Left ventricle myocardium inferior (tissue), 1 donor: ENCODE measurements around the gene SAA2. TPM values are rescaled to one million over a fixed set of nuclear protein-coding genes. Genes with fewer than 3 reads are reported as not detected.

Source experiments
- DNase-seq: peaks from one replicate; pipeline ENCODE4 v3.0.0-alpha.2; 2020
- H3K27ac ChIP-seq: fragments of 200-600 bp; replicated peaks from 2 replicates; pipeline ENCODE4 v1.8.0; 2021
- H3K27me3 ChIP-seq: fragments of 200-600 bp; 2 replicates; pipeline ENCODE4 v1.8.0; 2021; ENCODE audit warnings: low read depth
- H3K36me3 ChIP-seq: fragments of 200-600 bp; 2 replicates; pipeline ENCODE4 v1.8.0; 2021
- H3K4me1 ChIP-seq: fragments of 200-600 bp; 2 replicates; pipeline ENCODE4 v1.8.0; 2021
- H3K4me3 ChIP-seq: fragments of 200-600 bp; 2 replicates; pipeline ENCODE4 v1.8.0; 2021; ENCODE audit warnings: mild to moderate bottlenecking, moderate library complexity
- H3K9me3 ChIP-seq: fragments of 200-600 bp; replicated peaks from 2 replicates; pipeline ENCODE4 v1.8.0; 2021
- intact Hi-C: fragments of 100-400 bp; cut with micrococcal nuclease; formaldehyde crosslinking; loops from one replicate; pipeline ENCODE4 v1.11.0; 2022
- total RNA-seq: library from RNA; stranded (reverse); fragmentation: NEBNext Ultra II Directional; extraction: Animal tissue kit (Norgen Biotek cat#: 25700); gene quantifications from one replicate; pipeline ENCODE4 v1.2.1, GENCODE V29; 2021
- TF ChIP-seq, protein P1 (sequence below): fragments of 200-600 bp; IDR thresholded peaks from 2 replicates; pipeline ENCODE4 v1.8.0; 2021; ENCODE audit warnings: antibody characterized with exemption, mild to moderate bottlenecking, borderline replicate concordance
- donor health status: DM: no; HTN: yes; CAD: no; lungs with severe emphysema.

The SAA2 gene
- total RNA-seq, 1 donor from 2014 or later: 0.60 TPM

DNA sequence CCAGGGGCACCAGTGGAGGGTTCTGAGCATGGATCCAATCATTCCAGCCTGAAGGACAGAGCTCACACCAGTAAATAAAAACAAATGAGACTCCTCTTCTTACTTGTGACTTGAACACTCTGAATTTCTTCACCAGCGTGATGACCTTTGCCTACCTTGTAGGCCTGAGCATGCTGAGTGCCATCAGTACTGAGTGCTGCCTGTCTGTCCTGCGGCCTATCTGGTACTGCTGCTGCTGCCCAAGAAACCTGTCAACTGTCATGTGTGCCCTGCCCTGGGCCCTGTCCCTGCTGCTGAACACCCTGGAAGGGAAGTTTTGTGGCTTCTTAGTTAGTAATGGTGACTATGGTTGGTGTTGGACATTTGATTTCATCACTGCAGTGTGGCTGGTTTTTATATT, 51.9 kb downstream of the SAA2 start:
- intact Hi-C loops: no loop called here
- no peak overlapping the region for H3K27ac ChIP-seq
- H3K4me1 ChIP-seq: no peaks in the 10 kb centered on the region
- H3K36me3 ChIP-seq: no peaks in the 10 kb centered on the region
- no peaks in the 10 kb centered on the region for H3K9me3 ChIP-seq
- H3K27me3 ChIP-seq: peaks cover 37% of the 10 kb centered on the region
- H3K4me3 ChIP-seq: no peak overlapping the region
- TF ChIP-seq, protein P1, sequence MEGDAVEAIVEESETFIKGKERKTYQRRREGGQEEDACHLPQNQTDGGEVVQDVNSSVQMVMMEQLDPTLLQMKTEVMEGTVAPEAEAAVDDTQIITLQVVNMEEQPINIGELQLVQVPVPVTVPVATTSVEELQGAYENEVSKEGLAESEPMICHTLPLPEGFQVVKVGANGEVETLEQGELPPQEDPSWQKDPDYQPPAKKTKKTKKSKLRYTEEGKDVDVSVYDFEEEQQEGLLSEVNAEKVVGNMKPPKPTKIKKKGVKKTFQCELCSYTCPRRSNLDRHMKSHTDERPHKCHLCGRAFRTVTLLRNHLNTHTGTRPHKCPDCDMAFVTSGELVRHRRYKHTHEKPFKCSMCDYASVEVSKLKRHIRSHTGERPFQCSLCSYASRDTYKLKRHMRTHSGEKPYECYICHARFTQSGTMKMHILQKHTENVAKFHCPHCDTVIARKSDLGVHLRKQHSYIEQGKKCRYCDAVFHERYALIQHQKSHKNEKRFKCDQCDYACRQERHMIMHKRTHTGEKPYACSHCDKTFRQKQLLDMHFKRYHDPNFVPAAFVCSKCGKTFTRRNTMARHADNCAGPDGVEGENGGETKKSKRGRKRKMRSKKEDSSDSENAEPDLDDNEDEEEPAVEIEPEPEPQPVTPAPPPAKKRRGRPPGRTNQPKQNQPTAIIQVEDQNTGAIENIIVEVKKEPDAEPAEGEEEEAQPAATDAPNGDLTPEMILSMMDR: no peak
- DNase-seq: no peak

Other genes with a start within 250 kb of the SAA2 start
- 13.1 TPM for gene SERGEF, start 235.6 kb downstream of the SAA2 start, total RNA-seq
- not detected for gene TPH1, start 202.4 kb downstream of the SAA2 start, total RNA-seq
- 6.8 TPM for gene SAAL1, start 142.6 kb downstream of the SAA2 start, total RNA-seq
- gene MRGPRX3, start 116.1 kb downstream of the SAA2 start, total RNA-seq: not detected
- gene MRGPRX4, start 75.8 kb downstream of the SAA2 start, total RNA-seq: not detected
- gene SAA4, start 11.9 kb downstream of the SAA2 start, total RNA-seq: not detected
- not detected for gene SAA1, start 17.6 kb upstream of the SAA2 start, total RNA-seq
- gene HPS5, start 73.5 kb upstream of the SAA2 start, total RNA-seq: 11.5 TPM
- gene GTF2H1, start 73.9 kb upstream of the SAA2 start, total RNA-seq: 24.3 TPM
- 332 TPM for gene LDHA, start 145.9 kb upstream of the SAA2 start, total RNA-seq
- not detected for gene LDHC, start 163.7 kb upstream of the SAA2 start, total RNA-seq
- not detected for gene LDHAL6A, start 207.2 kb upstream of the SAA2 start, total RNA-seq